Measurements from ENCODE around the gene OR13C3.
"Not testable (repeated sequence)": the region's sequence is repeated elsewhere in the genome, so short reads cannot be mapped to it uniquely, and the experiment has no call there.

Gene OR13C3

GRCh38 chr9:104536756-104537155 lies at the start of gene OR13C3:
Gene OR13C3, minus strand, starts transcription at chr9:104536856. Its CDS starts 133 bp downstream, at chr9:104536723.
- DNase-seq = no peak

GRCh38 chr9:104580562-104580961 lies 43.9 kb upstream of the OR13C3 start:
- no peak for DNase-seq

DNA sequence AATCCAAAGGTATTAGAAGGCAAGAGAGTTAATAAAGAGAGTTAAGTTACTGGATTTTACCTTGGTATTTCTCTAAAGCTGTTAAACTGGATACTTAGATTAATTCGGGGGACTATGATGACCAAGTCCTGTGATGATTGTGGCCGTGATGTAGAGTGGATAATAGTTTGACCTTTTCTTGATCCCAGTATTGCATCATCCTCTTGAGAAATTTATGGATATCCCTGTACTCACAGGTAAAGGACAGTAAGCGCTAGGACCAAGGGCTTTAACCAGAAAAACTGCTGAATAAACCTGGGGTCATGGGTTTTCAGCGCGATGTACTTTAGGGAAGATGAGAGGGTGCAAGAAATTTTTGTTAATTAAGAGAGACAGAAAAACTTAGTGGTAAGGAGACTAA lies 40.6 kb upstream of the OR13C3 start:
- DNase-seq = no peak

DNA sequence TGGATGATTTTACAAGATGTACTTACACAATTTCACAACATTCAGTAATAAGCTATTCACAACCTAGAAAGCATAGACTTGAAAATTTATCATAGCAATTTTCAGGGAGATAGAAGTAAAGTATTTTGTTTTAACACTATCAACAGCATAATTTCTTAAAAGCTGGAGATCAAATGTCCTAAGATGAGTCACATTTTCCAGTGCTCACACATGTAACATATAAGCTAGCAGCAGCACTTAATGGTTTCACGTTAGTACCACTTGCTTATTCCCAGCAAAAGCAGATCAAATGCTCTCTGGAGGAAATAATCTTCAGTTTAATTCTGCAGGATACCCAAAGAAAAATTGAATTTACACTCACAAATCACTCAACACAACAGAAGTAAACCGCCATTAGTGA lies 38.8 kb upstream of the OR13C3 start:
- DNase-seq = no peak

DNA sequence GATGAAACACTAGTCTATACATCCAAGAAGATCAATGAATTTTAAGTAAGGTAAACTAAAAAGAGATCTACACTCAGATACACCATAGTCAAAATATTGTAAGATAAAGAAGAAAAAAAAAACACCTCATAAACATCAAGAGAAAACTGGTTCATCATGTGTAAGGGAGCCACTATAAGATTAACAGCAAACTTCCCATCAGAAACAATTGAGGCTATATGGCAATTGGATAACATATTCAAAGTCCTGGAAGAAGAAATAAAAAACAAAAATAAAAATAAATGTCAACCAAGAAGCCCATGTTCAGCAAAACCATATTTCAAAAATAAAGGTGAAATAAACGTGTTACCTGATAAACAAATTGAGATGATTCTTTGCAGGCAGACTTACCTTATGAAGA lies 36.0 kb upstream of the OR13C3 start:
- DNase-seq = no peak

DNA sequence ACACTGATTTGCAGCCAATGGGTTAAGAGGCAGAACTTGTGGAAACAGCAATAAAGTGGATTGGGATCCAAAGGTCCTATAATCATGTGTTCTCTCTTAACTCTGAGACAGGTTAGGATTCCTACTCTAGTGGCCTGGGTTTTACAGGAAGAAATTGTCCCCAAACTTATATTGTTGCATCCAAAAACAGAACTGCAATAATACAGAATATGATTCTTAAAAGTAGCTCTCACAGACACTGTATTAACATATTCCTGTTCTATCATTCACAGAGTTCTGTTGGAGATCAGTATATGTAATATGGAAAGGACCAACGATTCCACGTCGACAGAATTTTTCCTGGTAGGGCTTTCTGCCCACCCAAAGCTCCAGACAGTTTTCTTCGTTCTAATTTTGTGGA lies 32.2 kb upstream of the OR13C3 start, which contains the start of gene OR13C8:
TSS of gene OR13C8 (plus strand) at position 301 of the 400 bp plus-strand sequence. CDS start at position 301, 0 bp downstream.
- DNase-seq = no peak

DNA sequence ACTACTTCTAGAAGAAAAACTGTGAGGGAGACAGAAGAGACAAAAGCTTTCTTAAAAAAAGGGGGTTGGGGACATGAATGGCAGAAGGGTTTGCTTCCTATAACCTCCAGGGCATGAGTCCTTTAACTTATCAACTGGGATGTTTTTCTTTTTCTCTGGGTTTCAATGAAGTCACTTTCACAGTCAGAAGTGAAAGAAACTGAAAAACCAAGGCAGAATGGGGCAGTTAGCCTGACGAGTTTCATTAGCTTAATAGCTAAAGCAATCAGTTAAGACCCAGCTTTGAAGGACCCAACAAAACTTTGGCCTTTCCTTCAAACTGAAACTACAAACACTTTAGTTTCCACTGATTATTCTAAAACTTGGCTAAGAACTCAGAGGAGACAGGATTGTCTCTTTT lies 27.7 kb upstream of the OR13C3 start:
- DNase-seq = no peak

DNA sequence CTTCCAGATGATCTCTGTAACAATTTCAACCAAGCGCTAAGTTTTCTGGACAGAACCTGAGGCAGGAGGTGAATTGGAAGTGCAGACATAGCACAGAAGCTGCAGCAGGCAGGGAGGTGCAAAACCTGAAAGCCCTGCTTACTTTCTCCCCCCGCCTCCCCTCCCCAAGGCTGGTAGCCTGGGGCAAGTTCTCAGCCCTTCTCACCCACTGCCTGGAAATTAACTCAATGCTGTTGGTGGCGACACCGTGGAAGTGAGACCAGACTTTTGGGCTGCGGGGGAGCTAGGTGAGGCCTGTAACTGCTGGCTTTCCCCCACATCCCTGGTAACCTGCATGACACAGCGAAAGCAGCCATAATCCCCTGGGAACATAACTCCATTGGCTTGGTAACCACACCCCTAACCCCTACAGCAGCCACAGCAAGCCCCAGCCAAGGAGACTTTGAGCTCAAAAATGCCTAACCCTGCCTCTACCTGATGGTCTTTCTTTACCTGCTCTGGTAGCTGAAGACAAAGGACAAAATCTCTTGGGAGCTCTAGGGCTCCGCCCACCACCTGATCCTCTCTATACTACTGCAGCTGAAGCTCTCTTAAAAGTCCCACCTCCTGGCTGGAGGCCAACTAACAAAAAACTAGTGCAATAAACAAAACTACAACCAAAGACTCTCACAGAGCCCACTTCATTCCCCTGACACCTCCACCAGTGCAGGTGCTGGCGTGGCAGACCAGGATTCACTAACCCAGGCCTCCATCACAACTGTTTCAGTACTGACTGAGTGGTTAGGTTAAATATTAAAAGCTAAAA lies 20.4 kb upstream of the OR13C3 start:
- DNase-seq = no peak

GRCh38 chr9:104555521-104555920 lies 18.9 kb upstream of the OR13C3 start:
- no peak for DNase-seq

DNA sequence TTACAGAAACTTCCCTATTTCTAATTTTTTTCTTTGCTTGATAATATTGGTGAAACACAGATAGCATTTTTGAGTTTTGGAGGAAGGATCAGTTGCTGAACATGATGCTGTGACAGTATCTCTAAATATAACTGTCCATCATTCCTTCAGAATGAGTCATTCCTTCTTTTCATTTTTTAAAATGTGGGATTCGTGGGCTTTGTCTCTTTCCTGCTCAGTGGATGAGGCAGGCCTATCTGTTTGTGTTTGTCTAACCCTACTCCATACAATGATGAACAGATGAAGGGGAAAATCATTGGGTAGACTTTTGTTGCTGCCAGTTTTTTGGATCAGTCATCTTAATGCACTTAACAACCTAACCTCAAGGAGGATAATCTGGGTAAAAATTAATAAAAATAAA lies 16.6 kb upstream of the OR13C3 start:
- DNase-seq = no peak

- no peak for DNase-seq
Measured at GRCh38 chr9:104544644-104545043, 8.0 kb upstream of the OR13C3 start.

DNA sequence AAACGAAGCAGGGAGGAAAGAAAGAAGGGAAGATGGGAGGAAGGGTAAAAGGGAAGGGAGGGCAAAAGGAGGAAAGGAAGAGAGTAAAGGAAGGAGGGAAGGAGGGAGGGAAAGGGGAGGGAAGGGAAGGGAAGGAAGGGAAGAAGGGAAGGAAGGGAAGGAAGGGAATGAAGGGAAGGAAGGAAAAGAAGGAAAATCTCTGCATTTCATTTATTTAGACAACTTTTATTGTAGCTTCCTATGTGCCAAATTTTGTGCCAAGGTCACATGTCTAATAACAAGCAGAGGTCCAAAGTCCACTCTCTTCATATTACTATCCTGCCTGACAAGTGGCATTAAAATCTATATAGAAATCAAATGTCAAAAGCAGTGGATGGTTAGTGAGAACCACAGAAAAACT lies 2.6 kb upstream of the OR13C3 start:
- no peak for DNase-seq

GRCh38 chr9:104527109-104527508 lies 9.5 kb downstream of the OR13C3 start, which contains the start of gene OR13C4:
Gene OR13C4, minus strand, starts transcription at chr9:104527209. Its CDS starts 0 bp downstream, at chr9:104527209.
- DNase-seq = no peak

- DNase-seq = not testable (repeated sequence)
Measured at GRCh38 chr9:104520241-104520640, 16.4 kb downstream of the OR13C3 start.

DNA sequence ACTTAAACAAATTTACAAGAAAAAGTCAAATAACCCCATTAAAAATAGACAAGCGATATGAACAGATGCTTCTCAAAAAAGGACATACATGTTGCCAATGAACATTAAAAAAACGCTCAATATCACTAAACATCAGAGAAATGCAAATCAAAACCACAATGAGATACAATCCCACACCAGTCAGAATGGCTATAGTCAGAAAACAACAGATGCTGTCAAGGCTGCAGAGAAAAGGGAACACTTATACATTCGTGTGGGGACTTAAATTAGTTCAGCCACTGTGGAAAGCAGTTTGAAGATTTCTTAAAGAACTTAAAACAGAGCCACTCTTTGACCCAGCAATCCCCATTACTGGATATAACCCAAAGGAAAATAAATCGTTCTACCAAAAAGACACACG lies 21.8 kb downstream of the OR13C3 start:
- no peak for DNase-seq

- DNase-seq = no peak
Measured at GRCh38 chr9:104506565-104506964, 30.1 kb downstream of the OR13C3 start.

DNA sequence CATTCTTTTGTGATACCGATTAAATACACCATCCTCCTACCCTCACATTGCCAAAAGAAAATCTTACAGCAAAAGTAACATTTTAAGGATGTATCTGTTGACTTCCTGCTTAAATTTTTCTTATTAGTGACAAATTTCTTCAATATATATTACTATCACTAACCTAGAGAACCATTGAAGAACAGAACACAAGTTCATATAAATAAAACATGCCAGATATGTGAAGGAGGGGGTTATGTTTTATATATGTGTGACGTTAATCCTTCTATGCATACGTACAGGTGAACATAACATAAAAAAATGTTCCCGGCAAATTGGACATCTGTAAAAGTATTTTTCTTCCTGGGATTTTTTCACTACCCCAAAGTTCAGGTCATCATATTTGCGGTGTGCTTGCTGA lies 32.7 kb downstream of the OR13C3 start, which contains the start of gene OR13F1:
TSS of gene OR13F1 (plus strand) at position 301 of the 400 bp plus-strand sequence. CDS start at position 301, 0 bp downstream.
- no peak for DNase-seq

DNA sequence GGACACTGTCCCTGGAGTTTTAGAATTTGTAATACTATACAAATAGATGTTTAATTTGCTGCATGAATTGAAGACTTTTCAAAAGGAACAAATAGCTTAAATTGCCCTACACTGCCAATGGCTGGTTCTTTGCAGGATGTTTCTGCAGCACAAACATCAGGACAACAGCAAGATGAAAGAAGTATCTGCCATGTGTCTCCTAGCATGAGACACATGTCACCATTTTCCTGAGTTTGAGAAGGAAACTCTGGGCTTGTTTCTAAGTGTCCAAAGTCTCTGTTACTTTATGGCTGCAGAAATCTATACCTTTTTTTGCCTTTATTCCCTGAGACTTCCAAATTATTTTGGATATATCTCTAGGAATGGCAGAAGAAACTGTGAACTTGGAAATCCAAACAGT lies 33.2 kb downstream of the OR13C3 start:
- DNase-seq = no peak

DNA sequence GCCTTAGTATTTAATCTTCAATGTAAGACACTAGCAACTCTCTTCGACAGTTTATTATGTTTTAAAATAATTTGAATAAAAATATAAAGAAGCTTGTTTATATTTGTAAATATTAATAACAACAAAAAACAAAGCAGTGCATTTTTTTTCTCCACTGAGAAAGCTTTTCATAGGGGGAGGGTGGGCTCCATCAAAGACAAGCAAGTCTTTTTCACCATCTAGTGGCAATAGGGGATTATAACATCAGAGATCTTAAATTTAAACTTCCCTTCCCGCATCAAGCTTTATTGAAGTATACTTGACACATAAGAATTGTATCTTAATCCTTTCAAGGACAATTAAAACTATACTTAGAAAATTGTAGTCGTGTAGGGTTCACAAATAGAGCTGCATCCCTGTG lies 41.8 kb downstream of the OR13C3 start:
- no peak for DNase-seq

Measured in activated CD8-positive, alpha-beta memory T cell treated with anti-CD3 and anti-CD28 coated beads, Interleukin-2, amount 50 U/mL, for 4 hours (primary cell).